ENCODE measurements around the gene PITPNM1.

PITPNM1 gene

GRCh38 chr11:67543585-67543984, 38.4 kb upstream of the PITPNM1 start:
- H3K9me3 ChIP-seq (ENCODE audit: control extremely low read depth in 1 of 5, control insufficient read depth in 4 of 5, insufficient read depth in 2 of 5, low read depth in 1 of 5, low read length in 4 of 5) = no peaks in the 10 kb centered on the region
- 100% methylated on average over 1 of the region's 2 CpGs for WGBS (ENCODE audit: insufficient coverage)
- H3K36me3 ChIP-seq (ENCODE audit: control insufficient read depth in 4 of 4, insufficient read depth in 4 of 4, low read length in 3 of 4) = no peaks in the 10 kb centered on the region
- ChIA-PET CTCF (no interaction called here), POLR2A (no interaction called here)
- H3K4me1 ChIP-seq (ENCODE audit: control extremely low read depth in 1 of 4, control insufficient read depth in 4 of 4, insufficient read depth in 4 of 4, low read length in 3 of 4) = no peaks in the 10 kb centered on the region
- no peak for DNase-seq
- no peak overlapping the region for H3K4me3 ChIP-seq (ENCODE audit: control insufficient read depth in 1 of 7, extremely low read depth in 1 of 7, insufficient read depth in 4 of 7, low read depth in 2 of 7, low read length in 6 of 7)
- H3K27ac ChIP-seq (ENCODE audit: insufficient read depth in 1 of 2, low read depth in 1 of 2, low read length in 2 of 2, poor library complexity in 1 of 2, severe bottlenecking in 2 of 2) = no peak overlapping the region
- H3K27me3 ChIP-seq (replicated peaks in 2 of 5; ENCODE audit: control insufficient read depth in 4 of 5, insufficient read depth in 5 of 5, low read length in 4 of 5) = peaks cover 0 to 1% (median 0%) of the 10 kb centered on the region in 5 experiments

- H3K36me3 ChIP-seq (ENCODE audit: control insufficient read depth in 4 of 4, insufficient read depth in 4 of 4, low read length in 3 of 4) = no peaks in the 10 kb centered on the region
- no peak overlapping the region for H3K27ac ChIP-seq (ENCODE audit: insufficient read depth in 1 of 2, low read depth in 1 of 2, low read length in 2 of 2, poor library complexity in 1 of 2, severe bottlenecking in 2 of 2)
- ChIA-PET POLR2A (no interaction called here), CTCF (interaction anchor here (0.8 kb wide), 1 partner anchor 36 kb away, joined by 3 read pairs; no protein-coding TSS in a partner anchor)
- DNase-seq = no peak
- peaks cover 0 to 1% (median 0%) of the 10 kb centered on the region in 5 experiments for H3K27me3 ChIP-seq (replicated peaks in 2 of 5; ENCODE audit: control insufficient read depth in 4 of 5, insufficient read depth in 5 of 5, low read length in 4 of 5)
- H3K9me3 ChIP-seq (ENCODE audit: control extremely low read depth in 1 of 5, control insufficient read depth in 4 of 5, insufficient read depth in 2 of 5, low read depth in 1 of 5, low read length in 4 of 5) = no peaks in the 10 kb centered on the region
- 100% methylated on average over 5 of the region's 7 CpGs for WGBS (ENCODE audit: insufficient coverage)
- H3K4me1 ChIP-seq (ENCODE audit: control extremely low read depth in 1 of 4, control insufficient read depth in 4 of 4, insufficient read depth in 4 of 4, low read length in 3 of 4) = no peaks in the 10 kb centered on the region
- H3K4me3 ChIP-seq (ENCODE audit: control insufficient read depth in 1 of 7, extremely low read depth in 1 of 7, insufficient read depth in 4 of 7, low read depth in 2 of 7, low read length in 6 of 7) = no peak overlapping the region
Measured at GRCh38 chr11:67542971-67543370, 37.8 kb upstream of the PITPNM1 start.

- Histone ChIP-seq H3K27me3 (replicated peaks in 2 of 5; ENCODE audit: control insufficient read depth in 4 of 5, insufficient read depth in 5 of 5, low read length in 4 of 5) (peaks cover 0 to 1% (median 0%) of the 10 kb centered on the region in 5 experiments), H3K36me3 (ENCODE audit: control insufficient read depth in 4 of 4, insufficient read depth in 4 of 4, low read length in 3 of 4) (no peaks in the 10 kb centered on the region), H3K4me1 (ENCODE audit: control extremely low read depth in 1 of 4, control insufficient read depth in 4 of 4, insufficient read depth in 4 of 4, low read length in 3 of 4) (no peaks in the 10 kb centered on the region), H3K4me3 (ENCODE audit: control insufficient read depth in 1 of 7, extremely low read depth in 1 of 7, insufficient read depth in 4 of 7, low read depth in 2 of 7, low read length in 6 of 7) (no peak overlapping the region), H3K9me3 (ENCODE audit: control extremely low read depth in 1 of 5, control insufficient read depth in 4 of 5, insufficient read depth in 2 of 5, low read depth in 1 of 5, low read length in 4 of 5) (no peaks in the 10 kb centered on the region), H3K27ac (ENCODE audit: insufficient read depth in 1 of 2, low read depth in 1 of 2, low read length in 2 of 2, poor library complexity in 1 of 2, severe bottlenecking in 2 of 2) (no peak overlapping the region)
- 80% methylated on average over 1 of the region's 3 CpGs for WGBS (ENCODE audit: insufficient coverage)
- no peak for DNase-seq
- CTCF ChIA-PET = interaction anchor here (0.8 kb wide), 1 partner anchor 37 kb away, joined by 3 read pairs; no protein-coding TSS in a partner anchor
- POLR2A ChIA-PET = interaction anchor here (1.0 kb wide), 1 partner anchor 19 kb away, joined by 3 read pairs; the partner anchor contains the start of gene CABP2
Measured at GRCh38 chr11:67542169-67542568, 37.0 kb upstream of the PITPNM1 start.

- Histone ChIP-seq H3K4me1 (ENCODE audit: control extremely low read depth in 1 of 4, control insufficient read depth in 4 of 4, insufficient read depth in 4 of 4, low read length in 3 of 4) (no peaks in the 10 kb centered on the region), H3K27me3 (replicated peaks in 2 of 5; ENCODE audit: control insufficient read depth in 4 of 5, insufficient read depth in 5 of 5, low read length in 4 of 5) (peaks cover 0 to 3% (median 0%) of the 10 kb centered on the region in 5 experiments), H3K4me3 (ENCODE audit: control insufficient read depth in 1 of 7, extremely low read depth in 1 of 7, insufficient read depth in 4 of 7, low read depth in 2 of 7, low read length in 6 of 7) (no peak overlapping the region), H3K27ac (ENCODE audit: insufficient read depth in 1 of 2, low read depth in 1 of 2, low read length in 2 of 2, poor library complexity in 1 of 2, severe bottlenecking in 2 of 2) (no peak overlapping the region), H3K36me3 (ENCODE audit: control insufficient read depth in 4 of 4, insufficient read depth in 4 of 4, low read length in 3 of 4) (no peaks in the 10 kb centered on the region), H3K9me3 (ENCODE audit: control extremely low read depth in 1 of 5, control insufficient read depth in 4 of 5, insufficient read depth in 2 of 5, low read depth in 1 of 5, low read length in 4 of 5) (no peaks in the 10 kb centered on the region)
- ChIA-PET CTCF (interaction anchor here (1.8 kb wide), 1 partner anchor 8 kb away, joined by 5 read pairs; no protein-coding TSS in a partner anchor), POLR2A (no interaction called here)
- DNase-seq = no peak
- WGBS (ENCODE audit: insufficient coverage) = 100% methylated on average over 4 of the region's 6 CpGs
Measured at GRCh38 chr11:67541198-67541597, 36.0 kb upstream of the PITPNM1 start.

- ChIA-PET POLR2A (no interaction called here), CTCF (no interaction called here)
- no peak overlapping the region for H3K4me3 ChIP-seq (ENCODE audit: control insufficient read depth in 1 of 7, extremely low read depth in 1 of 7, insufficient read depth in 4 of 7, low read depth in 2 of 7, low read length in 6 of 7)
- no peak overlapping the region for H3K27ac ChIP-seq (ENCODE audit: insufficient read depth in 1 of 2, low read depth in 1 of 2, low read length in 2 of 2, poor library complexity in 1 of 2, severe bottlenecking in 2 of 2)
- H3K36me3 ChIP-seq (ENCODE audit: control insufficient read depth in 4 of 4, insufficient read depth in 4 of 4, low read length in 3 of 4) = no peaks in the 10 kb centered on the region
- H3K27me3 ChIP-seq (replicated peaks in 2 of 5; ENCODE audit: control insufficient read depth in 4 of 5, insufficient read depth in 5 of 5, low read length in 4 of 5) = peaks cover 0 to 3% (median 0%) of the 10 kb centered on the region in 5 experiments
- H3K4me1 ChIP-seq (ENCODE audit: control extremely low read depth in 1 of 4, control insufficient read depth in 4 of 4, insufficient read depth in 4 of 4, low read length in 3 of 4) = no peaks in the 10 kb centered on the region
- no peak for DNase-seq
- H3K9me3 ChIP-seq (ENCODE audit: control extremely low read depth in 1 of 5, control insufficient read depth in 4 of 5, insufficient read depth in 2 of 5, low read depth in 1 of 5, low read length in 4 of 5) = peaks cover 0 to 5% (median 3%) of the 10 kb centered on the region in 5 experiments
- WGBS (ENCODE audit: insufficient coverage) = 88% methylated on average over 4 of the region's 4 CpGs
Measured at GRCh38 chr11:67539550-67539949, 34.4 kb upstream of the PITPNM1 start.

- no peak for DNase-seq
- ChIA-PET POLR2A (no interaction called here), CTCF (interaction anchor here (1.0 kb wide), 1 partner anchor 34 kb away, joined by 4 read pairs; no protein-coding TSS in a partner anchor)
- Histone ChIP-seq H3K4me3 (ENCODE audit: control insufficient read depth in 1 of 7, extremely low read depth in 1 of 7, insufficient read depth in 4 of 7, low read depth in 2 of 7, low read length in 6 of 7) (no peak overlapping the region), H3K9me3 (ENCODE audit: control extremely low read depth in 1 of 5, control insufficient read depth in 4 of 5, insufficient read depth in 2 of 5, low read depth in 1 of 5, low read length in 4 of 5) (peaks cover 4 to 9% (median 5%) of the 10 kb centered on the region in 5 experiments), H3K4me1 (ENCODE audit: control extremely low read depth in 1 of 4, control insufficient read depth in 4 of 4, insufficient read depth in 4 of 4, low read length in 3 of 4) (no peaks in the 10 kb centered on the region), H3K36me3 (ENCODE audit: control insufficient read depth in 4 of 4, insufficient read depth in 4 of 4, low read length in 3 of 4) (no peaks in the 10 kb centered on the region), H3K27me3 (replicated peaks in 2 of 5; ENCODE audit: control insufficient read depth in 4 of 5, insufficient read depth in 5 of 5, low read length in 4 of 5) (peaks cover 0 to 3% (median 0%) of the 10 kb centered on the region in 5 experiments), H3K27ac (ENCODE audit: insufficient read depth in 1 of 2, low read depth in 1 of 2, low read length in 2 of 2, poor library complexity in 1 of 2, severe bottlenecking in 2 of 2) (no peak overlapping the region)
- 97% methylated on average over 9 of the region's 10 CpGs for WGBS (ENCODE audit: insufficient coverage)
Measured at GRCh38 chr11:67538823-67539505, 33.8 kb upstream of the PITPNM1 start.

- WGBS (ENCODE audit: insufficient coverage) = 97% methylated on average over 6 of the region's 6 CpGs
- POLR2A ChIA-PET = no interaction called here
- Histone ChIP-seq H3K27ac (ENCODE audit: insufficient read depth in 1 of 2, low read depth in 1 of 2, low read length in 2 of 2, poor library complexity in 1 of 2, severe bottlenecking in 2 of 2) (no peak overlapping the region), H3K27me3 (replicated peaks in 2 of 5; ENCODE audit: control insufficient read depth in 4 of 5, insufficient read depth in 5 of 5, low read length in 4 of 5) (peaks cover 0 to 3% (median 0%) of the 10 kb centered on the region in 5 experiments), H3K4me3 (ENCODE audit: control insufficient read depth in 1 of 7, extremely low read depth in 1 of 7, insufficient read depth in 4 of 7, low read depth in 2 of 7, low read length in 6 of 7) (no peak overlapping the region), H3K9me3 (ENCODE audit: control extremely low read depth in 1 of 5, control insufficient read depth in 4 of 5, insufficient read depth in 2 of 5, low read depth in 1 of 5, low read length in 4 of 5) (peaks cover 4 to 15% (median 9%) of the 10 kb centered on the region in 5 experiments), H3K4me1 (ENCODE audit: control extremely low read depth in 1 of 4, control insufficient read depth in 4 of 4, insufficient read depth in 4 of 4, low read length in 3 of 4) (no peaks in the 10 kb centered on the region), H3K36me3 (ENCODE audit: control insufficient read depth in 4 of 4, insufficient read depth in 4 of 4, low read length in 3 of 4) (no peaks in the 10 kb centered on the region)
- CTCF ChIA-PET = interaction anchor here (1.0 kb wide), 1 partner anchor 34 kb away, joined by 4 read pairs; no protein-coding TSS in a partner anchor
- DNase-seq = no peak
Measured at GRCh38 chr11:67538306-67538705, 33.1 kb upstream of the PITPNM1 start.
